ENCODE results near the gene MAPK12. TPM values are rescaled to one million over a fixed set of nuclear protein-coding genes. Genes with fewer than 3 reads are reported as not detected.

Gene MAPK12
- polyA plus RNA-seq, 1 experiment, result 51.4 TPM

- Histone ChIP-seq H3K36me3 (ENCODE audit: control insufficient read depth, insufficient read depth, low read length) (peaks cover 16% of the 10 kb centered on the region), H3K27me3 (ENCODE audit: control insufficient read depth, insufficient read depth, low read length) (no peaks in the 10 kb centered on the region), H3K4me3 (ENCODE audit: low read depth, low read length) (no peak overlapping the region)
- DNase-seq (ENCODE audit: low read depth), result no peak
- CTCF ChIA-PET, result interaction anchor here (0.6 to 0.9 kb wide), 2 partner anchors 17 to 96 kb away, joined by 3 to 4 read pairs; no protein-coding TSS in a partner anchor
- TF ChIP-seq CTCF (IDR thresholded peaks at IDR 0.05; ENCODE audit: insufficient read depth, low read depth, low read length), result no peak
- POLR2A ChIA-PET, result no interaction called here
Measured at GRCh38 chr22:50246242-50247175, 15.0 kb downstream of the MAPK12 start.

GRCh38 chr22:50245214-50246072 is 16.0 kb downstream of the MAPK12 start:
- Histone ChIP-seq H3K27me3 (ENCODE audit: control insufficient read depth, insufficient read depth, low read length) (no peaks in the 10 kb centered on the region), H3K36me3 (ENCODE audit: control insufficient read depth, insufficient read depth, low read length) (peaks cover 16% of the 10 kb centered on the region), H3K4me3 (ENCODE audit: low read depth, low read length) (peak overlapping the region; percentile 81)
- DNase-seq (ENCODE audit: low read depth), result no peak
- ChIA-PET CTCF (interaction anchor here (0.9 kb wide), 1 partner anchor 97 kb away, joined by 4 read pairs; no protein-coding TSS in a partner anchor), POLR2A (no interaction called here)
- TF ChIP-seq CTCF (IDR thresholded peaks at IDR 0.05; ENCODE audit: insufficient read depth, low read depth, low read length), result no peak

- CTCF ChIA-PET, result interaction anchor here (0.6 to 1.8 kb wide), 7 partner anchors 8 to 253 kb away, joined by 3 to 11 read pairs (median 3); partner anchors contain the start of gene DENND6B
- POLR2A ChIA-PET, result no interaction called here
- no peak for DNase-seq (ENCODE audit: low read depth)
- TF ChIP-seq CTCF (IDR thresholded peaks at IDR 0.05; ENCODE audit: insufficient read depth, low read depth, low read length), result no peak
- Histone ChIP-seq H3K27me3 (ENCODE audit: control insufficient read depth, insufficient read depth, low read length) (no peaks in the 10 kb centered on the region), H3K36me3 (ENCODE audit: control insufficient read depth, insufficient read depth, low read length) (peaks cover 22% of the 10 kb centered on the region), H3K4me3 (ENCODE audit: low read depth, low read length) (peak within 1 kb of the TSS; percentile 81)
Measured at GRCh38 chr22:50244420-50245213, 16.9 kb downstream of the MAPK12 start, which contains the start of gene TUBGCP6. TUBGCP6 (minus strand) TSS chr22:50245023; CDS start chr22:50244459, 564 bp downstream.

GRCh38 chr22:50243685-50244419 is 17.6 kb downstream of the MAPK12 start:
- Histone ChIP-seq H3K4me3 (ENCODE audit: low read depth, low read length) (peak overlapping the region; percentile 81), H3K36me3 (ENCODE audit: control insufficient read depth, insufficient read depth, low read length) (peaks cover 23% of the 10 kb centered on the region), H3K27me3 (ENCODE audit: control insufficient read depth, insufficient read depth, low read length) (no peaks in the 10 kb centered on the region)
- ChIA-PET CTCF (interaction anchor here (0.7 to 1.8 kb wide), 9 partner anchors 9 to 254 kb away, joined by 3 to 11 read pairs (median 3); partner anchors contain the start of gene DENND6B), POLR2A (no interaction called here)
- DNase-seq (ENCODE audit: low read depth), result no peak
- TF ChIP-seq CTCF (IDR thresholded peaks at IDR 0.05; ENCODE audit: insufficient read depth, low read depth, low read length), result no peak
